Activated T-cell treated with anti-CD3 and anti-CD28 coated beads for 1 hour (primary cell): ENCODE results near the gene GRM7.

ENCODE experiments used
- DNase-seq: peaks from one replicate; pipeline ENCODE4 v3.0.0-alpha.2; 2020; ENCODE audit warnings: low read depth

GRM7 gene

DNA sequence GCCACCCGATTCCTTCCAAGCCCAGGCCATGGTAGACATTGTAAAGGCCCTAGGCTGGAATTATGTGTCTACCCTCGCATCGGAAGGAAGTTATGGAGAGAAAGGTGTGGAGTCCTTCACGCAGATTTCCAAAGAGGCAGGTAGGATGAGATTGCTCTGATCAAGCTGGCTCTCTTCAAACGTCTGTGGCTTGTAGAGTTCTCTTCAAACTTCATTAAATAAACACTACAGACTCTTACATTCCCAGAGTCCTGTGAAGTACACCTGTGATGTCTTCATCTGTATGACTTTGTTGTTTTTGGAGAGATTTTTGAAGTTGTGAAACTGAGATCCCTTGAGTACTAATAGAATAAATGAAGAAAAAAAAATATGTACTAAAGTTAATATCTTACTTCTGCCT is 285.6 kb downstream of the GRM7 start:
- DNase-seq, result no peak

- no peak for DNase-seq
Observed at GRCh38 chr3:7158516-7158915, 297.6 kb downstream of the GRM7 start.

- no peak for DNase-seq
Observed at GRCh38 chr3:7160689-7161088, 299.8 kb downstream of the GRM7 start.

DNA sequence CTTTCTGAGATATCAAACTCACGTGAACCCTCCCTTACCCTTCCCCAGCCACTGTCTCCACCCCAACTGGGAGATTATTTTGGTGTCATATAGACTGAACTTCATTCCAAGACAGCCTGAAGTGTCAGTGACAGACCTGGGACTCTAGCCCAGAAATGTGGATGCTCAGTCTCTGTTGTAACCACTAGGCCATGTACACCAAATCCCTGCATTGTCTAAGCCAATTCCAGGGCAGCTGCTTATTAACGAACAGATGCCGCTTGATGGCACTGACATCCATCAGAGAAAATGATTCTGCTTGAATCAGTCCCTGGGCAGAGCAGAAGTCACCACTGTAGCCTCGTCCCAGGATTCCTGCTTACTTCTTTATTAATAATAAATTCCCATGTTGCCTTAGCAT is 305.5 kb downstream of the GRM7 start:
- no peak for DNase-seq

DNA sequence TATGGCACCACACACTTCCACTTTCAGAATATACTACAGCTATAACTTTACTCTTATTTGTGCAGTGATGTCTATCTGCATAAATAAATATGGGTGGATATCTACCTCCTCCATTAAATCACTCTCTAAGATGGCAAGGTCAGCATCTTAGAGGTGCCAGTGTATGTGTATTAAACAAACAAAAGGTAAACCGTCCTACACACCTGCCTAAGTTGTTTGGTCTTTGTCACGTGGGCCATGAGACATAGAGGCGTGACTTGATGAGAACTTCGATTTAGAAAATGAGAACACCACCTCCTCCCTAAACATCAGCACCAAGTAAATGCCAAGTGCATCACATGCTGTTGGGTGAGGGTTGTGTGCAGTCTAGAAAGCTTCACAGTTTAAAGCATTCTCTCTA is 310.6 kb downstream of the GRM7 start:
- no peak for DNase-seq

GRCh38 chr3:7172996-7173395 is 312.1 kb downstream of the GRM7 start:
- no peak for DNase-seq

GRCh38 chr3:7188551-7188950 is 327.6 kb downstream of the GRM7 start:
- DNase-seq, result no peak

DNA sequence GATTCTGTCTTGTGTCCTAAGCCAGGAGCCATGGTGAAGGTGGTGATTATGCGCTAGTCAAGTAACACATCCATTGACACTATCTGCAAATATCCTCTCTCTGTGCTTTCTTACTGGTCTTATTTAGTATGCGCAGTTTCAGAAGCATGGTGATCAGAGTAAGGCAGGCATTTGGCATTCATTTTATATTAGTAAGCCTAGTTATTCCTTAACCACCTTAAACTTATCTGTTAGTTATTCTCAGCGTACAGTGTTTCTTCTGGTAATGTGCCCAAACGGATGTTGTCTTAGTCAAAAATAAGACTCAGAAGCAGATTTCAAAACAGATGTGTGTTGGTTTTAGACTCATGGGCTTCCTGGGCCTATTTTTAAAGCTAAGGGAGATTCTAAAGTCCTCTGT is 329.2 kb downstream of the GRM7 start:
- no peak for DNase-seq

DNA sequence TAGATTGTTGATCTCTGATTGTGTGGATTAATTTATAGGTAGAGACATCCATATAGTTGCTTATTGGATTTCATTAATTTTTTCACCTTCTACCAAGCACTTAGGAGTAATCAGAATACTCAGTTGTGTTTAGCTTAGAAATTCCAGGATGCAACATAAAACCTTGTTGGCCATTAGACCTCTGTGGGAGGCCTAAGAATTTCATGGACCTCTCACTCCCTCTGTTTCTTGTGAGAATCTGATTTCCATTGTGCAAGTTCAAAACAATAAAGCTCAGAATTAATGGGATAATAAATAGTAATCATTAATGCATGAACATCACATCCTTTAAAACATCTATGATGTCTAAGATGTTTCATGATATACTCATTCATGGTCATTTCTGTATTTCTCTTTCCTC is 332.4 kb downstream of the GRM7 start:
- DNase-seq, result no peak

GRCh38 chr3:7194071-7194835 is 333.3 kb downstream of the GRM7 start:
- no peak for DNase-seq

DNA sequence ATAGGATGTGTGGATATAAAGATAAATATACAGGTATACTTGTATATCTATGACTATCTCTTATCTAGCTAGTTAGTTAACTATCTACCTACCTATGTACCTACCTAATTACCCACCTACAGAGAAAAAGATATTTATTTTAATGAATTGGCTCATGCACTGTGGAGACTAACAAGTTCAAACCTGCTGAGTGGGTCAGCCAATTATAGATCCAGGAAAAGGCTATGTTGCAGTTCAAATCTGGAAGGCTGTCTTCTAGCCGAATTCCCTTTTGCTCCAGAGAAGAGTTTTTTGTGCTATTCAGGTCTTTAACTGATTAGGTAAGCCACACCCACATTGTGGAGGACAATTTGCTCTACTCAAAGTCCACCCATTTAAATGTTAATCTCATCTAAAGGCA is 335.0 kb downstream of the GRM7 start:
- no peak for DNase-seq

GRCh38 chr3:7201784-7202183 is 340.9 kb downstream of the GRM7 start:
- no peak for DNase-seq

GRCh38 chr3:7203969-7204847 is 343.3 kb downstream of the GRM7 start:
- DNase-seq, result no peak

DNA sequence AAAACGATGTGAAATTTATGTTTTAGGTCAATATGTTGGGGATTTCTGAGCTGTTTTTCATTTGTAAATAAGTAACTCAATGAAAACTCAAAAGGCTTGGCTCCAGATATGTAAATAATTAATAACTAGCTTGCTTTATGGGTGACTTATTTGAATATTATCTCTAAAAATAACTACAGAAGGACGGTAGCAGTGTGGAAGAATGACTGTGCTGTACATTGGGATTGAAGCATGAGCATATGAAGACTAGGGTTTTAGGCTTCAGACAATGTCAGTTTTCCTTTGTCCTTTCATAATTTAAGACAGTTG is 343.9 kb downstream of the GRM7 start:
- no peak for DNase-seq

DNA sequence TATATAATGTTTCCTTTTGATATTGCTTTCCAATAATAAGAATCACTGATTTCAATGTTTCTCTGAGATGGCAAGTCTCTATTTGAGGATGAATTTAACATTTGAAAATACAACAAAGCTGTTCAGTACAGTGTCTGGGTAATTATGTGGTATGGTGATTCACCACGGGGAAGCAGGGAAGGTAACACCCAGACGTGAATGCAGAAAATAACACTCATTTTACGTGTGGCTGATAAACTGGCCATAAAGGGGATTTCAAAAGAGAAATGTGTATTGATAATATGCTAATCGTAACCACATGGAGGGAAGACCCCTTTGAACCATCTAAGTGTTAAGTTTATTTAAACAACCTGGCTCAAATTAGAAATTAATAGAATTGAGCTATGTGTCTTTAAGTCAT is 344.6 kb downstream of the GRM7 start:
- DNase-seq, result no peak

DNA sequence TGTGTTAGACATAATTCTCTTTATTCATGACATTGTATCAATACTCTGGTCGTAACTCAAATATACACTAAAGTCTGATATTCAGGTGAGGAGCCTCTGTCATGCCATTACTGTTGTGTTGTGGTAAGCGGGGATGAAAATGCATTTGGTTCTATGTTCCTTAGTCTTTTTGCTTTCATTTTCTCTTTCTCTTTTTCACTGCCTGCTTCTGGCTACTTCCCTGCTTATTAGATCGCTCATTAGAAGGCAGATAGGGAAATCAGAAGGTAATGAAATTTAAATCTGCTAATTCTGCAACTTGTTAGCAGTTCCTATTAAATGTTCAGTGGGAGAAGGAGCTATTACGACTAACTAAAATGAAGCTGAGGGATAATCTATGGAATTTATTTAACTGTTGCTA is 345.0 kb downstream of the GRM7 start:
- DNase-seq, result no peak

DNA sequence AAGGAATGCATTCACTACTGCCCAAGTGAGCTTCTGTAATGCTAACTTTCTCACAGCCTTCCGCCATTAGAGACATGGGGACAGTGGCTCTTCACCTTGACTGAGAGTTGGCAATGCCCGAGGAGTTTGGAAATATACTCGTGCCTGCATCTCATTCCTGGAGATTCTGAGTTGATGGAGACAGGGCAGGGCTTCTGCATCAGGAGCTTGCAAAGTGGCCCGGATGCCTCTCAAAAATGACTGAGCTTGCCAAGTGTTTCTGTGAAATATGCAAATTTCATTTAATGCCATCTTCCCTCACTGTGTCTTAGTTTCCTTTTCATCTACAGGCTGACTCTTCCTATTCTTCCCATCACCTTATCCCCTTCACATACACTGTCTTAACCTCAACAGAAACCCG is 346.2 kb downstream of the GRM7 start:
- no peak for DNase-seq

DNA sequence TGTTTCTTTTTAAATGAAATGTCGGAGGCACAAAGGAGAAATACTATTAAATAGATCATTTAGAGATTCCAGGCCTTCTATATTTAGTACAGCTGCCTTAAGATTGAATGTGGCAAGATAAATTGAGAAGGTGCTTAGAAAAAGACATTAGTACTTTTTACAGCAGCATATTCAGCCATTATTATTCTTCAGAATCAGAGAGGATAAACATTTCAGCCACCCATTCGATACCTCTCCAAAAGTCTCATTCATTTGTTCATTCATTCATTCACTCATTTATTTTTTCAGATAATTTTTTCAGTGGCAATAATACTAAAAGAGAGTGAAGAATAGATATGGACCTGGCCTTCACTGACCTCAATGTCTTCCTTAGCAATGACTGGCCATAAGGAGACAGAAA is 347.0 kb downstream of the GRM7 start:
- DNase-seq, result no peak

DNA sequence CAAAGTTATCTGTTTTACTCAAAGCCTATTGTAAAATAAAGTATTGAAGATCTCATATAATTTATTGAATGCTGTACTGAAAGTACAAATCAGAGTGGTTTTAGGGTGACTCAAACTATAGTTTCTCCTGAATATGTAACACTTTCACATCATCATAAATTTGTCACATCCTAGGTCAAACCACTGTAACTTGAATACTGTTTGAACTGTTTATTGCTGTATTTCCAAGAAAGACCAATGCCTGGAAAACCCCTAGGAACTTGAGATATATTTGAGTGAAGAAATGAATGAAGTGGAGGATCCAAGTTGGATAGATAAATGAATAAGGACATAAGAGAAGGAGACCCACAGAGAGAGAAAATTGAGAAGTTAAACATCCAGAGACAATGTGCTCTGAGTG is 348.2 kb downstream of the GRM7 start:
- DNase-seq, result no peak

- DNase-seq, result no peak
Observed at GRCh38 chr3:7211740-7212139, 350.8 kb downstream of the GRM7 start.

GRCh38 chr3:7215706-7216105 is 354.8 kb downstream of the GRM7 start:
- no peak for DNase-seq

DNA sequence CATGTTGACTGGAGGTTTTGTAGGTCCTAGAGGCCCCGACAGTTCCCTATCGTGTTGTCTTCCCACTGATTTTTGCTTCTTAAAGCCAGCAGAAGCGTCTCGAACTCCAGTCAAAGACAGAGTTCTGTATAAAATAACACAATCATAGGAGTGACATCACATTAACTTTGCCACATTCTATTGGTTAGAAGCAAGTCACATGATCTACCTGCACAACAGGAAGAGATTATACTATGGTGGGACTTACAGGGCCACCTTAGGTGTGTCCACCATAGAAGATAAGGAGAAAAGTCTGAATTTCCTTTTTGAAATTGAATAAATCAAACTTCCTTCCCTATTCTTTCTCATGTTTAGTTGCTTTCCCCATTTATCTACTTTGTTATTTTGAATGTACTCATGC is 365.5 kb downstream of the GRM7 start:
- DNase-seq, result no peak

GRCh38 chr3:7238565-7239295 is 377.8 kb downstream of the GRM7 start:
- no peak for DNase-seq
